Activated T-helper 9 cell treated with anti-CD3 and anti-CD28 coated beads, Interleukin-2, amount 50 U/mL, for 16 hours (primary cell): ENCODE results near the gene AMZ1.
"Not testable (repeated sequence)": the region's sequence is repeated elsewhere in the genome, so short reads cannot be mapped to it uniquely, and the experiment has no call there.

ENCODE experiments used
- DNase-seq: peaks from one replicate; pipeline ENCODE4 v3.0.0-alpha.2; 2020; ENCODE audit warnings: low read depth

AMZ1 gene

GRCh38 chr7:2667843-2668242 is 20.2 kb upstream of the AMZ1 start:
- DNase-seq: no peak

GRCh38 chr7:2668401-2668800 is 19.6 kb upstream of the AMZ1 start:
- no peak for DNase-seq

GRCh38 chr7:2670171-2670570 is 17.8 kb upstream of the AMZ1 start:
- no peak for DNase-seq

GRCh38 chr7:2670720-2671391 is 17.1 kb upstream of the AMZ1 start:
- DNase-seq: peak; percentile 44

- DNase-seq: not testable (repeated sequence)
These were observed 14.8 kb upstream of the AMZ1 start for GRCh38 chr7:2673214-2673613.

GRCh38 chr7:2673934-2674333 is 14.1 kb upstream of the AMZ1 start:
- DNase-seq: no peak

- DNase-seq: no peak
These were observed 12.7 kb upstream of the AMZ1 start for GRCh38 chr7:2675256-2675764.

- DNase-seq: not testable (repeated sequence)
These were observed 11.4 kb upstream of the AMZ1 start for GRCh38 chr7:2676576-2676975.

- DNase-seq: not testable (repeated sequence)
These were observed 9.5 kb upstream of the AMZ1 start for GRCh38 chr7:2678454-2678853.

GRCh38 chr7:2679135-2680127 is 8.6 kb upstream of the AMZ1 start:
- not testable (repeated sequence) for DNase-seq

GRCh38 chr7:2680256-2680655 is 7.7 kb upstream of the AMZ1 start:
- DNase-seq: no peak

- peak; percentile 26 for DNase-seq
These were observed 7.1 kb upstream of the AMZ1 start for GRCh38 chr7:2680792-2681490.

- DNase-seq: no peak
These were observed 5.8 kb upstream of the AMZ1 start for GRCh38 chr7:2681929-2682799.

- no peak for DNase-seq
These were observed 3.5 kb upstream of the AMZ1 start for GRCh38 chr7:2684501-2684900.

- no peak for DNase-seq
These were observed 1.9 kb upstream of the AMZ1 start for GRCh38 chr7:2686101-2686500.

GRCh38 chr7:2687338-2687869 is 598 bp upstream of the AMZ1 start:
- no peak for DNase-seq

GRCh38 chr7:2688409-2689342 is 674 bp downstream of the AMZ1 start:
- DNase-seq: no peak

GRCh38 chr7:2689343-2689847 is 1.4 kb downstream of the AMZ1 start:
- DNase-seq: no peak

GRCh38 chr7:2689951-2690705 is 2.1 kb downstream of the AMZ1 start:
- DNase-seq: no peak
